Inflammatory macrophage treated with lipopolysaccharide for 1 hour (primary cell): ENCODE measurements around the gene ZFP36.

Source experiments
- DNase-seq, 2 donors: peaks; one replicate each; pipeline ENCODE4 v3.0.0-alpha.2; 2020 to 2022

The ZFP36 gene

GRCh38 chr19:39407410-39407659 lies 688 bp downstream of the ZFP36 start:
- no peak for DNase-seq

GRCh38 chr19:39407660-39408391 lies 1.2 kb downstream of the ZFP36 start:
- DNase-seq = peak in 1 of 2 donors; percentile 23

DNA sequence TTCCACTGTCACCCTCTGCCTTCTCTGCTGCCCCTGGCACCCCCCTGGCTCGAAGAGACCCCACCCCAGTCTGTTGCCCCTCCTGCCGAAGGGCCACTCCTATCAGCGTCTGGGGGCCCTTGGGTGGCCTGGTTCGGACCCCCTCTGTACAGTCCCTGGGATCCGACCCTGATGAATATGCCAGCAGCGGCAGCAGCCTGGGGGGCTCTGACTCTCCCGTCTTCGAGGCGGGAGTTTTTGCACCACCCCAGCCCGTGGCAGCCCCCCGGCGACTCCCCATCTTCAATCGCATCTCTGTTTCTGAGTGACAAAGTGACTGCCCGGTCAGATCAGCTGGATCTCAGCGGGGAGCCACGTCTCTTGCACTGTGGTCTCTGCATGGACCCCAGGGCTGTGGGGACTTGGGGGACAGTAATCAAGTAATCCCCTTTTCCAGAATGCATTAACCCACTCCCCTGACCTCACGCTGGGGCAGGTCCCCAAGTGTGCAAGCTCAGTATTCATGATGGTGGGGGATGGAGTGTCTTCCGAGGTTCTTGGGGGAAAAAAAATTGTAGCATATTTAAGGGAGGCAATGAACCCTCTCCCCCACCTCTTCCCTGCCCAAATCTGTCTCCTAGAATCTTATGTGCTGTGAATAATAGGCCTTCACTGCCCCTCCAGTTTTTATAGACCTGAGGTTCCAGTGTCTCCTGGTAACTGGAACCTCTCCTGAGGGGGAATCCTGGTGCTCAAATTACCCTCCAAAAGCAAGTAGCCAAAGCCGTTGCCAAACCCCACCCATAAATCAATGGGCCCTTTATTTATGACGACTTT lies 2.0 kb downstream of the ZFP36 start:
- DNase-seq = peak in 1 of 2 donors; percentile 14

GRCh38 chr19:39409208-39410016 lies 2.8 kb downstream of the ZFP36 start:
- DNase-seq = peak; percentile 63 to 79

- DNase-seq = peak in 1 of 2 donors; percentile 52
Observed at GRCh38 chr19:39410017-39410830, 3.6 kb downstream of the ZFP36 start.

GRCh38 chr19:39410831-39411080 lies 4.1 kb downstream of the ZFP36 start:
- no peak for DNase-seq

DNA sequence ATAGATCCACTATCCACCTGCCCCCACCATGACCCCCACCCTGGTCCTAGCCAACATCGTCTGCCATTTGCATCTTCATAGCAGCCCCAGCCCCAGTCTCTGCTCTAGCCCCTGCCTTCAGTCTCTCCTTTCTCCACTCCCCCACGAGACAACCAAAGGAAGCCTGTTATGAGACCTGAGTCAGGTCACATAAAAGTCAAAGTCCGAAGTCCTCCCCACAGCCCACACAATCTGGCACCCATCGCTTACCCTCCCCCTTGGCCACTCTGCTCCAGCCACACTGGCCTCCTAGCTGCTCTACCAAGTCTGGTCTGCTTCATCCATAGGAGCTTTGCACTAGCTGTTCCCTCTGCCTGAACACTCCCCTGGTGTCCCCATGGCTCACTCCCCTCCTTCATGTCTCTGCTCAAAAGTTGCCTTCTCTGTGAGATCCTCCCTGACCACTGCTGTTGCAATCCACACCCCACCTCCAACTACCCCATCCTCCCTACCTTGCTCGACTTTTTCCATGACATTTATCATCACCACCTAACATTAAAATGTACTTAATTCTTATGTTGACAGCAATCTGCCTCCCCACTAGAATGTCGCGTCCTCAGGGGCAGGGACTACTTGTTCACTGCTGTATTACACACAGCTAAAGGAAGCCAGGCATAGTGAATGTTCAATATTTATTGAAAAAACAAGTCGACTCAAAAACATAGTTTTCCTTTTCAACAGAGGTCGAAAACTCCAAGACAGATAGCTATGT lies 4.6 kb downstream of the ZFP36 start:
- peak in 1 of 2 donors; percentile 39 for DNase-seq

DNA sequence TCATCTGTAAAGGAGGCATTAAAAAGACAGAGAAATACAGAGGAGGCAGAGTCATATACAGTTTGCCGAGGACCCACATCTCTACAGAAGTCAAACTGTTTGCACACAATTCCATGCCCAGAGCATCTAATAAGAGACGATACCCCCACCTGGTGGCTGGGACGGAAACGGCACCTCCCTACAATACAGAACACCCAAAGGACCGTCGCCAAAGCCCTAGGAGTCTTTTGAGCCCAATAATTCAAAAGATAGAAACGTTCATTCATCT lies 5.1 kb downstream of the ZFP36 start:
- peak; percentile 83 to 99 for DNase-seq

DNA sequence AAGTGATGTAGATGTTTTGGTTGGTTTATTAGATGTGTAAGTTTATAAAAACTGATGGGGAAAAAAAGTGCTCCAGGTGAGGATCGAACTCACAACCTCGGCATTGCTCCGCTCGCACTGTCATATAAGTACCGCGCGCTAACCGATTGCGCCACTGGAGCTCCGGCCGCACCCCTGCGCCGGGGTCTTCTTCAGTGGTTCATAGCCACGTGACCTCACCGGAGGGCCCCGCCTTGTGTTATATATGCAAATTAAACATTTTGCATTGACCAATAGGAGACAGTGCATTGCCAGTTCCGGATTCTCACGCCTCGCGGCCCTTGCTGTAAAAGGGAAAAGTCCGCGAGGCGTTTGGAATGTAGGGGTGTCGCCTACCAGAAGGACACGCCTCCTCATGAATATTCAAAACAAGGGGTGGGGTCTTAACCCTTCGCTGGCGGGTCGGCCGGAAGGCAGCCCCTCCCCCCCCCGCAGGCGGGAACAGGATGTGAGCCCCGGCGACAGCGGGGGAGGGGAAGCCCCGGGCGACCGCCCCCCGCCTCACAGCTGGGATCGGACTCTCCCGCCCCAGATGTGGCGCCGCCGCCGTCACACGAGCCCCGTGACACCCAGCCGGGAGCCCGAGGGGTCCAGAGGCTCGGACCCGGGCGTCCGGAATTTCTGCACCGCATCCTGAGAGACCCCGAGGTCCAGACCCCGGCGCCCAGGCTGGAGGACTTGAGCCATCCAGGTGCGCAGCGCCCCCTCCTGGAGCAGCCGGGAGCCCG lies 5.6 kb downstream of the ZFP36 start, which contains the start of gene PLEKHG2:
TSS of gene PLEKHG2 (plus strand) at position 570 of the 767 bp plus-strand sequence. CDS start 1,418 bp downstream, outside the sequence.
- DNase-seq = peak; percentile 99 to 100

DNA sequence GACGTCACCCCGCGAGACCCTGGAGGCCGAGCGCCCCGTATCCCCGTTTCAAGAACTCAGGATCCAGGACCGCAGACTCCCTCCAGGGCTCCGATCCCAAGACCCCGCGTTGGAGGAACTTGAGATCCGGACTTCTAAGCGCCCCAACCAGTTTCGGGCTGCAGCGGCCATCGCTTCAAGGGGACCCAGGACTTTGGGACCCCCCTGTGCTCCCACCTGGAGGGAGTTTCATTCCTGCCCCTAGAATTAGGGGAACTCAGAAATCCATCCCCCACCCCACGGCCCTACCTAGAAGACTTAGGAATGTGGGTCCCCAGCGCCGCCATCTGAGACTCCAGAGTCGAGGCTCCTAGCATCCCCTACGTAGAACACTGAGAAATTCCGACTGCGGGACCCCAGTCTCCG lies 6.2 kb downstream of the ZFP36 start:
- no peak for DNase-seq

DNA sequence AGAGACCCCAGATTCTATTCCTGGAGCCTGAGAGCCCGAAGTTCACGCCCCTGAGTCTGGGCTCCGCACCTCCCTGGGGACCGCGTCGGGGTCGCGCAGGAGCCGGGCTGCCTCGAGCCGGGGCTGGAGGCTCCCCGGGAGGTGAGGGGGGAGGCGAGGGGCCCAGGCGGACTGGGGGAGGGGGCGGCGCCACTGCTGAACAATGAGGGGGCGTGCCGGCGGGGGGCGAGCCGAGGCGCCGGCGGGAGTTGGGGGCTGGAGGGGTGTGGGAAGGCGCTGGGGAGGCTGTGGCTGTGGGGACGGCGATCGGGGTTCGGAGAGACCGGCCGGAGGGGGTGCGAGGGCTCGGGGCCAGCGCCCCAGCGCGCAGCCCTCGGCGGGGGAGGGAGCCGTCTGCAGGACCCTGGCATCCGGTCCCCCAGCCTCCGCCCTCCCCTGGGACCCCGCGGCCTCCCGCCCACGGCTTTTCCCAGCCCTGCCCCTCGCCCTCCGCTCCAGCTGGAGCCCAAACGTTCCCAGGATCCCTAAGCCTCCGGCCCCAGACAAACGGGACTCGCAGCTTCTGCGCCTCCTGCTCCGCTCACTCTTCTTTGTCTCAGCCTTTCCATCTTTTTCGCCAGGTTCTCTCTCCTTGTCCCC lies 6.7 kb downstream of the ZFP36 start:
- no peak for DNase-seq

DNA sequence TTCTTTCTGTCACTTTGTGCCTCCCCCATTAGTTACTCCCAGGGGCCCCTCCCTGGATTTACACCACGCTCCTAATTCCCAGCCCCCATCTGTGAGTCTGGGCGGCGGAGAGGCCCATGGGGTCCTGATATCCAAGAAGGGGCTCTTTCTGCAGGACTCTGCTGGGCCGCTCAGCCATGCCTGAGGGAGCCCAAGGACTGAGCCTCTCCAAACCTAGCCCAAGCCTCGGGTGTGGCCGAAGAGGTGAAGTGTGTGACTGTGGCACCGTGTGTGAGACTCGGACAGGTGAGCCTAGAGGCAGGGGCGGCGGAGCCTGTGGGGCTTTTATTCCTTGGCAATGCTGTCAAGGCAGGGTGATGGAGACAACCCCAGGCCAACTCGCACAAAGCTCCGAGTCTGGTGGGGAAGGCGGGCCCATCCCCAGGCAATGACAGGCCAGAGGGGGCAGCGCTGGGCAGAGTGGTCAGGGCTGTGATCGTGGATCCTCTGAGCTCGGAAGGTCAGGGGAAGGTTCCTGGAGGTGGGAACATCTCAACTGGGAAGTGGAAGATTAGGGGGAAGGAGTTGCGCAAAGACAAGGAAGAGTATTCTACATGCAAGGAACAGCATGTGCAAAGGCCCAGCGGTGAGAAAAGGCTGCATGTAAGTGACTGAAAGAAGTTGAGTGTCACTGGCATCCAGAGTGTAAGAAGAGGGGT lies 7.4 kb downstream of the ZFP36 start:
- no peak for DNase-seq

DNA sequence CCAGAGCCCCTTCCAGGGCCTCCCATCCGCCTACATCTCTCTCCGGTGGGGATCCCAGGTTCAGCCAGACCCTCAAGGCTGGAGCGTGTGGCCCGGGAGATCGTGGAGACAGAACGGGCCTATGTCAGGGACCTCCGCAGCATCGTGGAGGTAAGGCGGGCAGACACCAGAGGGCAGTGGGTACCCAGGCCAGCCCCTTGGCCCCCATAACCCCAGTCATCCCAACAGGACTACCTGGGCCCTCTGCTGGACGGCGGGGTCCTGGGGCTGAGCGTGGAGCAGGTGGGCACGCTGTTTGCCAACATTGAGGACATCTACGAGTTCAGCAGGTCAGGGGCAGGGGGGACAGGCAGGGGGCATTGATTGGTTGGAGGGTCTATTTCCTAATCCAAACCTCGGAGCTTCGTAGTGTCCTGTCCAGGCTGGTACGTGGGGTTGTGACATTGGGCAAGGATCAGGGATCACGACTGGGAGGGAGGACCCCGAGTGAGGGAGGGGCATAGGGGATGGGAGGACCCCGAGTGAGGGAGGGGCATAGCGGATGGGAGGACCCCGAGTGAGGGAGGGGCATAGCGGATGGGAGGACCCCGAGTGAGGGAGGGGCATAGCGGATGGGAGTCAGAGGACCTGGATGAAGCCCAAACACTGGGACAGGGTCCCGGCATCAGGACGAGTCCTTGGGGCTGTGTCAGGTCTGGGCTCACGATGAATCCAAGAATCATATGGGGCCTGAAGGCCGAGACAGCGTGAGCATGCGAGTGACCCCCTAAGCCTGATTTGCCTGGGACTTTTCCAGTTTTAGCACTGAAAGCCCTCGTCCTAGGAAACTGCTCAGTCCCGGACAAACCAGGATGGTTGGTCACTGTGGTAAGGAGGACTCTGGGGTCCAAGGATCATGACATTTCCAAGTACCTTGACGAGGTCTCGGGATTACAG lies 8.7 kb downstream of the ZFP36 start:
- DNase-seq = no peak

DNA sequence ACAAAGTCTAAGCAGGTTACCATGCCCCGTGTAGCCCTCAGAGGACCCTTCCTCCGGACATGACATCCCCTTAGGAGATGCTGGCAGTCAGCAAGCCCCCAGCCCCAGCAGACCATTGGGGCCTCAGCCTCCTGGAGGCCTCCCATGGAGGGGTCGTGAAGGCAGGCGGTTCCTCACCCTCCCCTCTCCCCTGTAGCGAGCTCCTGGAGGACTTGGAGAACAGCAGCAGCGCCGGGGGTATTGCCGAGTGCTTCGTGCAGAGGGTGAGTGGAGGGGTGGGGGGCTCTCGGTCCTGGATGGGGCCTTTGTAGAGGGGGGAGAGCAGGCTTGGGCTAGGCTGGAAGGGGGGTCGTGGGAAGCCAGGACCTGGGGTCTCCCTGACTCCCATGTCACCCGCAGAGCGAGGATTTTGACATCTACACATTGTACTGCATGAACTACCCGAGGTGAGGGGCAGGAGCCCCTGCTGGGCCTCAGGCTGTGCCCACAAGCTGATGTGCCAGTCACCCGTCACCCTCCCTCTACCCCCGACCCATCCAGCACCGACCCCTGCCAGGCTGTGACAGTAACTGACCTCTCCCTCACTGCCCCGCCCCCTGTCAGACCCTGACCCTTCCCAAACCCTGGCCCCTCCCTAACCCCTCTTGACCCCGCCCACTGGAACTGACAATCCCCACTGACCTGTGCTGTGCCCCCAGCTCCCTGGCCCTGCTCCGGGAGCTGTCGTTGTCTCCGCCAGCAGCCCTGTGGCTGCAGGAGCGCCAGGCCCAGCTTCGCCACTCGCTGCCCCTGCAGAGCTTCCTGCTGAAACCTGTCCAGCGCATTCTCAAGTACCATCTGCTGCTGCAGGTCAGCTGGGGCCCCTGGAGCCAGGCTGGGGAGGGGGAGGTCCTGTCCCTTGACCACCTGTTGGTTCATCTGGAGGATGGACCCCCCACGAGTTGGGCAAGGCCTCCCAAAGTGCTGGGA lies 9.8 kb downstream of the ZFP36 start:
- DNase-seq = no peak

DNA sequence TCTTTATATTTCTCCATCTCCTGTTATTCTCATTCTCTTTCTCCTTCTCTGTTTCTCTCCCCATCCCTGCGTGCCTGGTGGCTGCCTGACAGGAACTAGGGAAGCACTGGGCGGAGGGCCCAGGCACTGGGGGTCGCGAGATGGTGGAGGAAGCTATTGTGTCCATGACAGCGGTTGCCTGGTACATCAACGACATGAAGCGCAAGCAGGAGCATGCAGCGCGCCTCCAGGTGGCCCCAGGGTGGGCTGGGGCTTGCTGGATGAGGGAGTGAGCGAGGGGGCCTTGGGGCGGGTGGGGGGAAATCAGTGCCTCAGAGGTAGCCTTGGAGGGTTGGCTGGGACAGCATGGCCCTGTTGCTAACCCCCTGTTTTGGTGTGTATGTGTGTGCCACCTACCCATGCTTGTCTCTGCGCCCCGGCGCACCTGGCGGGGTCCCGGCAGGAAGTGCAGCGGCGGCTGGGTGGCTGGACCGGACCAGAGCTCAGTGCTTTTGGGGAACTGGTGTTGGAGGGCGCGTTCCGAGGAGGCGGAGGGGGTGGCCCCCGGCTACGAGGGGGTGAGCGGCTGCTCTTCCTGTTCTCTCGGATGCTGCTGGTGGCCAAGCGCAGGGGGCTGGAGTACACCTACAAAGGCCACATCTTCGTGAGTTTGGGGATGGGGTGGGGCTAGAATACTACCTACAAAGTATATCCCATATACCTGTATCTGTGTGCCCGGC lies 11.0 kb downstream of the ZFP36 start:
- no peak for DNase-seq

DNA sequence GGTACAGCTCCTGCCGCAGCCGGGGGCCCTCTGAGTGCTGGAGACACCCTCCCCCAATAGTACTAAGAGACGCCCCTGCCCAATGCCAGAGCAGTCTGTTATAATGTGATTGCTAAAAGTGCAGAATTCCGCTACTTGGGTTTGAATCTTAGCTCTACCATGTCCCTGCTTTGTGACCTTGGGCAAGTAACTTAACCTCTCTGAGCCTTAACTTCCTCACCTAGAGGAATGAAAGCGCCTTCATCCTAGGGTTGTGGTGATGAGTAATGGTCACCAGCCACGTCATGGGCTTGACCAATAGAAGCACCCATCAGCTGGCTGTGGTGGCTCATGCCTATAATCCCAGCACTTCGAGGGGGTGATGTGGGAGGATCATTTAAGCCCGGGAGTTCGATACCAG lies 12.4 kb downstream of the ZFP36 start:
- DNase-seq = no peak

DNA sequence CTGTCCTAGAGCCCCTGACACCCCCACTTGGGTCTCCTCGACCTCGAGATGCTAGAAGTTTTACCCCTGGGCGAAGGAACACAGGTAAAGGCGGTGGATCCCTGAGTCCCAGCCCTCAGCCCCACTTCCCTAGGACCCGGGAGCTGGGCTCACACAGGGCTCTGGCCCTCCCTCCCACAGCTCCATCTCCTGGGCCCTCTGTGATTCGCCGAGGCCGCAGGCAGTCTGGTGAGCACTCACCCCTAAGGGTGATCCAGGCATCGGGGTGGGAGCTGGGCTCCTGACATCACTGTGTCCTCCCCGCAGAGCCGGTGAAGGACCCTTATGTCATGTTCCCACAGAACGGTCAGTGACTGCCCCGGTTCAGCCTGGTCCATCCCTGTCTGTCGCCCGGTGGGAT lies 14.1 kb downstream of the ZFP36 start:
- no peak for DNase-seq
